Measurements from ENCODE around the gene MYPN.

DNA sequence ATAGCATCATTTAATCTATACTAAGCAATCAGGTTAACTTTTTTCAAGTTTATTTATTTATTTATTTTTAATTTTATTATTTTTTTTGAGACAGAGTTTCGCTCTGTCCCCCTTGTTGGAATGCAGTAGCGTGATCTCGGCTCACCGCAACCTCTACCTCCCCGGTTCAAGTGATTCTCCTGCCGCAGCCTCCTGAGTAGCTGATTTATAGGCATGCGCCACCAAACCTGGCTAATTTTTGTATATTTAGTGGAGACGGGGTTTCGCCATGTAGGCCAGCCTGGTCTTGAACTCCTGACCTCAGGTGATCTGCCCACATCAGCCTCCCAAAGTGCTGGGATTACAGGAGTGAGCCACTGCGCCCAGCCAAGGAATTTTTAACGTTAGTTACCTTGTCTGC lies 635 bp upstream of the MYPN start:
- TF ChIP-seq, protein P1, sequence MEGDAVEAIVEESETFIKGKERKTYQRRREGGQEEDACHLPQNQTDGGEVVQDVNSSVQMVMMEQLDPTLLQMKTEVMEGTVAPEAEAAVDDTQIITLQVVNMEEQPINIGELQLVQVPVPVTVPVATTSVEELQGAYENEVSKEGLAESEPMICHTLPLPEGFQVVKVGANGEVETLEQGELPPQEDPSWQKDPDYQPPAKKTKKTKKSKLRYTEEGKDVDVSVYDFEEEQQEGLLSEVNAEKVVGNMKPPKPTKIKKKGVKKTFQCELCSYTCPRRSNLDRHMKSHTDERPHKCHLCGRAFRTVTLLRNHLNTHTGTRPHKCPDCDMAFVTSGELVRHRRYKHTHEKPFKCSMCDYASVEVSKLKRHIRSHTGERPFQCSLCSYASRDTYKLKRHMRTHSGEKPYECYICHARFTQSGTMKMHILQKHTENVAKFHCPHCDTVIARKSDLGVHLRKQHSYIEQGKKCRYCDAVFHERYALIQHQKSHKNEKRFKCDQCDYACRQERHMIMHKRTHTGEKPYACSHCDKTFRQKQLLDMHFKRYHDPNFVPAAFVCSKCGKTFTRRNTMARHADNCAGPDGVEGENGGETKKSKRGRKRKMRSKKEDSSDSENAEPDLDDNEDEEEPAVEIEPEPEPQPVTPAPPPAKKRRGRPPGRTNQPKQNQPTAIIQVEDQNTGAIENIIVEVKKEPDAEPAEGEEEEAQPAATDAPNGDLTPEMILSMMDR (IDR thresholded peaks at IDR 0.05; ENCODE audit: poor library complexity), result no peak
- TF ChIP-seq EZH2phosphoT487 (IDR thresholded peaks at IDR 0.05; ENCODE audit: low read depth, severe bottlenecking, unreplicated experiment) (no peak), EZH2 (IDR thresholded peaks at IDR 0.05; ENCODE audit: borderline replicate concordance) (no peak)

All from hepatocyte (in vitro differentiated cells).